CD4-positive, alpha-beta T cell treated with Interleukin-21 for 1 hour (primary cell): ENCODE results near the gene SLCO3A1.

Source experiments
- DNase-seq: peaks from one replicate; pipeline ENCODE4 v3.0.0-alpha.2; 2020

Gene SLCO3A1

DNA sequence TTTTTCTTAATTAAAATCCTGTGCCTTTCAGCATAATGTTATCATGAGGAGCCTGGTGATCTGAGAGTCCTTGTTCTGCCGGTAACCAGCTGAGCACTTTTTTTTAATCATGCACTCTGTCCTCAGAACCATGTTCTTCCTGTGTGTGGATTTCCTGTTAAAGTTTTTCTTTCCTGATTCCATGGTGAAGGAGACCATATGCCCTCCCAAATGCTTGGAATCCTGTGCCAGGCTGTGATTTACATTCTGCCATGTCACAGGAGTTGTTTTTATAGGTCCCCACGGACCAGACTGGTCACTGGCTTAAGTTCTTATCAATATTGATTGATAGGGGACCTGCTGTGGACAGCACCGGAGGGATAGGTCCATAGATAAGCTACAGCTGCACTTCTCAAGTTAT is 257.8 kb downstream of the SLCO3A1 start:
- DNase-seq, result no peak

DNA sequence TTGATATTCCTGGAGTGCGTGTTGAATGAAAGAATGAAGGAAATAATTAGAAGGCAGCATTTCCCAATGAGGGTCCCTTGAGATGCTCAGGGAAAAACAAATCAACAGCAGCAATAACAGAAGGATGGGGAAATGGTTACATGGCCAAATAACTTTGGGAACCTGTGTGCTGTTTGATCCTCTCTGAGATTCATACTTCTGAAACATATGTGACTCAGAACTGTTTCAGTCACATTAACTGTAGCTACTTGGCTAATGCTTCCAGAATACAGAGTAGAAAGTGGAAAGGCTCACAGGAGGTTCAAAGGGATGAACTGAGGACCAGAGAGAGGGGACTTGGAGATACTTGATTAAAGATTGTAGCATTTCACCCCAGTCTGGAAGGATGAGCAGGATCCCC is 258.2 kb downstream of the SLCO3A1 start:
- DNase-seq, result no peak

DNA sequence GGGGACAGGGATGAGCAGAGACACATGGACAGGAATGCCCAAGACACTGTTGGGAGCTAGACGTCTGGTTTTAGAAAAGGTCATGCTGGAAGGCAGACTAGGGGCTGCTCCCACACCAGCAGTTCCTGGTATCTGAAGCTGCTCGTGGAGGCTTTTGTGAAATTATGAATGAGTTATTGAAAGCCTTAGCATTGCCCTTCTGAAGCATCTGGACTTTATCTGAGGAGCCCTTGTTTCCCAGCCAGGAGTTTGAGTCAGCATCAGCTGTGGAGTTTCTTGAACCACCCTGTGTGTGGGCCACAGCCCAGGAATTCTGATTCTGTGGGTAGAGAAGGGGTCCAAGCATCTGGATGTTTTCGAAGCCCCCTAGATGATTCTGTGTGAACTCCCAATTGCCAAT is 258.7 kb downstream of the SLCO3A1 start:
- no peak for DNase-seq

DNA sequence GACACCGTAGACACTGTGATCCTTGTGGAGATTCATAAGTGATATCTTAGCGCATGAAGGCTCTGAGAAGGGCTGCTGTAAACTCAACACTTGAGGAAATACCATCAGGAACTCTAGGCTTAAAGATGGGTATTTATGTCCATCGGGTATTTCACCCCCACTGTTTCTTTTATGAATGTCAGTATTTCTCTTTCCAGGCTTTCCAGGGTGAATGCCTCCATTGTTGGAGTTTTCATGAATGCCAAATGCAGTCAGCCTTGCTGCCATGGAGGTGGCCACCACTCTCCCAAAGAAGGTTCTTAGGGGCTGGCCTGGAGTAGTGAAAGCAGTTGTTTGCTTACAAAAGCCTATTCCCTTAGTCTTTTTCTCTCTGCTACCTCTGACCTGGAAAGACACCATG is 259.2 kb downstream of the SLCO3A1 start:
- DNase-seq, result no peak

DNA sequence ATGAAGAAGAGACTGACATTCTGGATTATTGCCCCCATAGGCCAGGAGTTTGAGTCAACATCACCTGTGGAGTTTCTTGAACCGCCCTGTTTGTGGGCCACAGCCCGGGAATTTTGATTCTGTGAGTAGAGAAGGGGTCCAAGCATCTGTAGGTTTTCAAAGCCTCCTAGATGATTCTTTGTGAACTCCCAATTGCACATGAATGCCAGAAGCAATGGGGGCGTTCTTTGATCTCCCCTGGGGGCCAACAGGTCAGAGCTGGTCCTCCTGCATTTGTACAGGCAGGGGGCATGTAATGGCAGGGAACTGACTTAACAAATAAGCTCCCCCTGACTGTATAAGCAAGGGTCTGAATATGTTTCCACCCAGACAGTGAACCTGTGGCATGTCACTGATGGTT is 260.3 kb downstream of the SLCO3A1 start:
- no peak for DNase-seq

DNA sequence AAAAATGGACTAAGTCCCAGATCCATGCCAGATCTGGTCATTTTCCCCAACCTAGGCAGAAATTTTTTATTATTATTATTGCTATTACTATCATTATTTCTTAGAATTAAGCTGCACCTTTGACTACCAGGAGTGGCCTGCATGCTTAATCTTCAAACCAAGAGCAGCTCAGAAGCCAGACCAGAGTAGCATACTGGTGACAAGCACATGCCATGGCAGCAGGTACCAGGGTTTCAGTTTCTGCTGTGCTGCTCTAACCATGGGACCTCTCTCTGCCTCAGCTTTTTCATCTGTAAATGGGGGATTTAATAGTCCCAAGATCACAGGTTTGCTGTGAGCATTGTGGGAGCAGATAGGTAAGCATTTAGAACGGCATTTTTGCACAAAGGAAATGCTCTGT is 262.3 kb downstream of the SLCO3A1 start:
- DNase-seq, result no peak

DNA sequence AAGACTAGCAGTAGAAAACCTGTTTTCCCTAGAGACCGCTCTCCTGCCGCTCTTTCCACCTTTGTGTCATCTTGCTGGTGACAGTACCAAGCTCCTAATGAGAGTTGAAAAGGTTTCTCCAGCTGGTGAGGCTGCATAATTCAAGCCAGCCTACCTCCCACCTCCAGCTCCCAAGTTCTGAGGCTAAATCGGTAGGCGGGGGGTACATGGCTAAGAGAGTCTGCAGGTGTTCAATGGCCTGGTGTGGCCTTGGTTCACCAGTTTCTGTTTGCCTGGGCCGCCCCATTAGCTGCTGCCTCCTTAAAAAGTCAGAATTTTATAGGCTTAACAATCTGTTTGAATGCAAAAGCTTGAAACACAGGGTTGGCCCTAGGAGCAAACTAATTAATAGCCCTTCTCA is 262.8 kb downstream of the SLCO3A1 start:
- DNase-seq, result no peak

DNA sequence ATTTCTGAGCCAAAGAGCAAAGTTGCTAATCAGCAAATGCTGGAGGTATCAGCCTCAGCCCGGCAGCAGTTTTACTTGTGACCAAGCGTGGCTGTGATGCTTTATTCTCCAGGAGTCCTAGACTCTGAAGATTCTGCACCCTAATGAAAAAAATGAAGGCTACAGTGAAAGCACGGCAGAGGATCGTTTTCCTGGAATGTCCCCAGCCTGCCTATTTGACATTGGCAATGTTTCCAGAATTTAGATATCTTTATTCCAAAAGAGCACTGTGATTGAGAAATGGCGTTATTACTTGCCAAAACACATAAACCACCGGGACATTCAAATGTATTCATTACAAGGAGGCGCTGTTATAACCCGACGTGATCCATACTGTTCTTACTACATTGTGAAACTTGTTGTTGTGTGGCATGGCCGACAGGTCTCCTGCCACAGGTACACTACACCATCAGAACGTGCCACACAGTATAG is 263.8 kb downstream of the SLCO3A1 start:
- DNase-seq, result no peak

DNA sequence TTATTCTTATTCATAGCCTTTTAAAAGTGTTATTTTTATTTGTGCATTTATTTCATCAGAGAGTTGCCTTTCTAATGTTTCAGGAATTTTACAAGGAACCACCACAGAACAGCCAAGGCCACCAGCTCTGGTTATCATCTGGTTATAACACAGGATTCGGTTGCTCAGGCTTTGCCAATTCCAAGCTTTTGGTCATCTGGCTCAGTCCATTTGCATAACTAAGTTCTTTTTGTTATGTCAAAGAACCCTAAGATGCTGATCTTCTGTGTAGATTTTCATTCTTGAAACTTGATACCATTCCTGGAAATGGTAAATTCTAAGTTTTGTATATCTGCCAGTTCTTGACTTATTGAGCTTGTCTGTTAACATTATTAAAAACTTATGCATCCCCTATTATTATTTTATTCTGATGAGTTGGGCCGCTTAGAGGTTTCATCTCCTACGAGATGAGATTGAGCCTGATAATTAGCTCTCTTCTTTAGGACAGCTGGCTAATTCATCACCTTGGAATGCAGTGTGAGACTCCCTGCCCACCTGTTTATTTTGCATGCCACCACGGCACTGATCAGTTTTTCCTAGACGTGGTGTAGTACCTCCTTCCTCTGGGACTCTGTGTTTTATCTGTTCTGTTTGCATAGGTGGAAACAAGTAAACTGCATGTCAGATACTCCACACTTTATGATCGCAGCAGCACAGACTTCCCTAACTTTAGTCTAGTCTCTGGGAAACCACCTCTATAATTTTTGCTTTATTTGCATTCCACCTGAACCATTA is 264.8 kb downstream of the SLCO3A1 start:
- DNase-seq, result no peak

DNA sequence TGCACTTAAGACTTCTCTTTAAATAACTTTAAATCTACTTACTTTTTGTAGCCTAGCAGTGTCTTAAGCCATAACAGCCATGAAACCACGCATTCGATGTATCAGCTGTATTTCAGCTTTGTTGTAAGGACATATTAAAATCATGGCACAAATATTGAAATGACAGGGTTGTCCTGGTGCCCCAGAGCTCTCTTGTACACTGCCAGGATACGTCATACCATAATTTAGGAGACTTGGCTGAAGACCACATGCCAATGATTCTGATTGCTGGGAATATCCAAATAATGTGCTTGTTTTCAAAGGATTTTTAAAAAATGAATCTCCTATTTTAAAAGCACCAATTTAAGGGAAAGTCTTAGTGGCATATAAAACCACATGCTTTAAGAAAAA is 265.4 kb downstream of the SLCO3A1 start:
- DNase-seq, result no peak

DNA sequence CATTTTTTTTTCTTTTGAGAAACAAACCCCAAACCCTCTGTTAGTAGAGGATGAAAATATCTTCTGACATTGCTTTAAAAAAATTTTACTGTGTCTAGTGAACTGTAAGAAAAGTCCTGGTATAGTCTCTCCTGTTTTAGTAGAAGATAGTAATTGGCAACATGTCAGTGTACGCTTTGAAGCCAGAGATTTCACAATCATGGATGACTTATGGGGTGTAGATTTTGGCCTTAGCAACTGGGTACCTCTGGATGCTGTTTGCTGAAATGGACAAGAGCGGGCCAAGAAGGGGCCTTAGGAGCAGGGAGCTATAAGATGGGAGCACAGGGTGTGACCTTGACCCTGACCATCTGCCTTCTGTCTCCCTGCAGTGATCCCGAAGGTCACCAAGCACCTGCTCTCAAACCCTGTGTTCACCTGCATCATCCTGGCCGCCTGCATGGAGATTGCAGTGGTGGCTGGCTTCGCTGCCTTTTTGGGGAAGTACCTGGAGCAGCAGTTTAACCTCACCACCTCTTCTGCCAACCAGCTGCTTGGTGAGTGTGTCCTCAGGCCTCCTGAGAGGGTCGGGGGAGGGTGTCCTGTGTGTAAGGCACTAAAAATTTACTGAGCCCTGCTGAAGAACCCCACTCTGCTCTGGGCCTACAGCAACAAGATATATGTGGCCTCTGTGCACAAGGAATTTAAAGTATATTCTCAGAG is 266.7 kb downstream of the SLCO3A1 start:
- no peak for DNase-seq

DNA sequence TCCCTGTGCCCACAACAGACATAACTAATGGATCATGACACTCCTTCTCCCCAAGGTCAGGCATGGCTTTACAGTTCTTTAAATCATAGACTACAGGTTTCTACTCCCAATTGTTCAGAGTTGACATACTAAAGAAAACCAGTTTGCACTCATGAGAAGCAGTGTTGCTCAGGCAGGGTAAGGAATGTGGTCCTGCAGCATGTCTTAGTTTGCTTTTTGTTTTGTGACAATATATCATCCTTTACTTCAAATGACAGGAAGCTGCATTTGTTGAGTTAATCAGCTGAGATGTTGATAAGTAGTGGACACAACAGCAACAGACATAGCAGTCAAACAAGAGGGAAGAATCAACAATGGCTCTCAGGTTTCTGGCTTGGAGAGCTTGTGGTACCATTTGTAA is 267.5 kb downstream of the SLCO3A1 start:
- no peak for DNase-seq

DNA sequence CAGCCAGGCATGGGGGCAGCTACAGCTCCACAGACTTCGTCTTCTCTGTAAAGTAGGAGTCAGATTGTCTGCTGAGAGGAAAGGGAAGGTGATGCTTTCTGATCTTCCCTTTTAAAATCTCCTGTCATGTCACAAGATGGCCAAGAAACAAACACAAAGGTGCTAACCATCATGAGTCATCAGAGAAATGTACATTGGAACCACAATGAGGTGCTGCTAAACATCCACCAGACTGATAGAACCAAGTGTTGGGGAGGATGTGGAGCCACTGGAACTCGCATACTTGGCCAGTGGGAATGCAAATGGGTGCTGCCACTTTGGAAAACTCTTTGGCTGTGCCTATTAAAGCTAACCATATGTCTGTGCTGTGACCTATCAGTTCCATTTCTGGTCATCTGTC is 268.8 kb downstream of the SLCO3A1 start:
- DNase-seq, result no peak

DNA sequence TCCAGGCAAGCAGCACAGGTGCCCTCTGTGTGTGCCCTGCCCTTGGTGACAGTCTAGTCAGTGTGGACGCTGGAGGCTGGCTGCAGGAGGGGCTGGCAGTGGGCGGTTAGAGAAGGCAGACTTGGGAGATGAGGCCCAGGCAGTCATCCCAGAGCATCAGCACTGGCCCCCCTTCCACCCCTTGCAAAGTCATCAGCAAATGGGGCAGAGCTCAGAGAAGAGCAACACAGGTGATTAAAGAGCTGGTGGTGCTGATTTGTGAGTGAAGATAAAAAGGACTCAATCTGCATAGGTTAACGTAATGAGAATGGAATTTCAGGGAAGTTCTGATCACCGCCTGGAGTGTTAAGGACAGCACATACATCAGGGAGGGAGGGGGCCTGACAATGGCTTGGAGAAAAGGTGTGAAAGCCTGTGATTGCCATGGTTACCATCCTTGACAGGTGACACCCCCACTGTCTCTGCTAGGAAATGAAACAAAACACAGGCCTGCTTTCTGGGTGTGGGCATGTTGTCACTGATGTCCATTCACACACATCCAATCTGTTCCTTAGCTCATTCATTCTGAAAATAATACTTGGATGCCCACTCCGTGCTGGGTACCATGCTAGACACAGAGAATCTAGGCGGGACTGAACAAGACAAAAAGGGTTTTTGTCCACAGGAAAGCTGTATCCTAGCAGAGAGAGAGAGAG is 270.6 kb downstream of the SLCO3A1 start:
- no peak for DNase-seq

DNA sequence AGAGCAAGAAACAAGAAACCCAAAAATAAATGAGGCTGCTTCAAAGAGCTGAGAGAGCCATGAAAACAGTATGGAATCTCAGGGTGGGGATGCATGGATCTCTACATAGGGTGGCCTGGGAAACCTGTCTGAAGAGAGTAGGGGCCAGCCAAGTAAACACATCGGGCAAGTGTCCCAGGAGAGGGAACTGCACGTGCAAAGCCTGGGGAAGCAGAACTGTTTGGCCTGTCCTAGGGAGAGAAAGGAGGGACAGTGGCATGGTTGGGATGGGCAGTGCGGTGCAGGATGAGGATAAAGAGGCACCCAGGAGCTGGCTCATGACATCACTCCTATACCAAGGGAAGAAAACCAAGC is 271.1 kb downstream of the SLCO3A1 start:
- no peak for DNase-seq

DNA sequence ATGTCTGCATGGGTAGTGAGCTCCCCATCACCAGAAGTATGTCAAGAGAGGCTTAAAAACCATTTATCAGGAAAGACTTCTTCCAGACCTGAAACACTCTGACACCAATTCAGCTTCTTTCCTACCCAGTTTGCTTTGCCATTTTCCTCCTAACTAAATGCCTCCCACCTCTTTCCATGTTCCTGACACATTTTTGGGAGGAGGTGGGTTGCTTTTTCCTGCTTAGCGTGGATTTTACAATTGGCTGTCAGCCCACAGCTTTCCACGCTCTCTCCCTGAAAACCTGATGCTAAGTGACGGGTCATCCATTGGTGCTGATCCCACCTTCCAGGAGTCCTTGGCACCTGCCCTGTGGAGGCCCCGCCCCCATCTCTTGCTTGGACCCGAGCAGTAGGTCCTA is 275.3 kb downstream of the SLCO3A1 start:
- DNase-seq, result no peak

DNA sequence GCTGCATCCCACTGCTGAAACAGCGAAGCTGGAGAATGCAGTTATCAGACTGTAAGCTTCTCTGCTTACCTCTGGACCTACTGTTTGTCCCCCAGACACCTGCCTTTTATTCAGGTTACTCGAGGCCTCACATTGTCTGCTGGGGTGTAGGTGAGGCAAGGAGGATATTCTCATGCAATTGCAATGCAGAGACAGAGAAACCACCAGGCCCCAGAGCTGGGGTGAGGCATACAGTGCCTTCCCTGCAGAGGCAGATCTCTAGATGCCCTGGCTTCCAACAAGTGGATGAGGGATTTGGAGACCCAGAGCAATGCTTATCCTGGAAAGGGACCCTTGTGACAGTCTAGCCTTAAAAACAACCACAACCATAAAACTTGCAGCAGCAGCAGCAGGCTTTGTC is 276.7 kb downstream of the SLCO3A1 start:
- no peak for DNase-seq

DNA sequence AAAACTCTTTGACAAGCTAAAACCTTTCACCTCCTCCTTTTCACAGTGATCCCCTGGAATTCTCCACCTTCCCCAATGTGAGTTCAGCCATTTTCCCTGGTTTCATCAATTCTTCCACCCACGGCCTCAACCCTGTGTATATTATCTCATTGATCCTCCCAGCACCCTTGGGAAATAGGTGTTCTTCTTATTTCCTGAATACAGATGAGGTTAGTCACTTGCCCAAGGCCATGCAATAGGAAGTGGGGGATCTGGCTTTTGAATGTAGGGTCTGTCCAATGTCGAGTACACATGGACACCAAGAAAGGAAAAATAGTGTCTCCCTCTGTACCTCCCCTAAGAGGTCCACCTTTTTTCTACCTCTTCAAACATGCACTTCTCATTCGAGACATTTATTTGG is 277.4 kb downstream of the SLCO3A1 start:
- no peak for DNase-seq

DNA sequence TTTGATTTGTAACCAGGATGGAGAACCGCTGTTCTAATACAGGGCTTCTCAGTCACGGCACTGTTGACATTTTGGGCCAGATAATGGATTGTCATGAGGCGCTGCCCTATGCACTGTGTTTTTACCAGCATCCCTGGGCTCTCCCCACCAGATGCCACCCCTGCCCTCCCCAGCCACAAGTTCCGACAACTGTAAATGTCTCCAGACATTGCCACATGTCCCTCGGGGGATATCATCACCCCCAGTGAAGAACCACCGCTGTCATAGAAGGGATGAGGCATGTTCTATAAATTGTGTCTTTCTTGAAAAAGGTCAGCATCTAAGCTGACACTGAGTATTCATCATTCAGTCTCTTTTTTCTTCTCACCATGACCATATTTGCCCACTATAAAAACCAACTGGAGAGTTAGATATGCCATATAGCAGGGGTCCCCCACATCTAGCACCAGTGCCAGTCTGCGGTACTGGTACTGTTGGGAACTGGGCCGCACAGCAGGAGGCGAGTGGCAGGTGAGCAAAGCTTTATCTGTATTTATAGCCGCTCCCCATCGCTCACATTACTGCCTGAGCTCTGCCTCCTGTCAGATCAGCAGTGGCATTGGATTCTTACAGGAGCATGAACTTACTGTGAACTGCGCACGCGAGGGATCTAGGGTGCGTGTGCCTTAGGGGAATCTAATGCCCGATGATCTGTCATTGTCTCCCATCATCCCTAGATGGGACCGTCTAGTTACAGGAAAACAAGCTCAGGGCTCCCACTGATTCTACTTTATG is 279.7 kb downstream of the SLCO3A1 start:
- DNase-seq, result no peak

DNA sequence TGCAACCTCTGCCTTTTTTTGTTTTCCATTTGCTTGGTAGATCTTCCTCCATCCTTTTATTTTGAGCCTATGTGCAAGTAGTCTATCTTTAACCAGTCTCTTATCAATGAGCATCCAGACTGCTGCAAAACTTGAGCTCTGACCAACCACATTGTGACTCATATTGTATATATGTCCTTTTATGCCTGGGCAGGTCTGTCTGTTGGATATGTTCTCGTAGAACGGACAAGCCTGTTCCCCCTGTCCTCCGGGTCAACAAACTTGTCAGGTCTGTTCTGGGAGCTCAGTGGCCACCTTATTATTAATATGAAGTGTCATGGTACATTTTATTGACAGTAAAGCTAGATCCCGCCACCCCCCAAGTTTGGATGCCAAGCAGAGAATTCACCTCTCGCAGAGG is 287.3 kb downstream of the SLCO3A1 start:
- DNase-seq, result no peak

DNA sequence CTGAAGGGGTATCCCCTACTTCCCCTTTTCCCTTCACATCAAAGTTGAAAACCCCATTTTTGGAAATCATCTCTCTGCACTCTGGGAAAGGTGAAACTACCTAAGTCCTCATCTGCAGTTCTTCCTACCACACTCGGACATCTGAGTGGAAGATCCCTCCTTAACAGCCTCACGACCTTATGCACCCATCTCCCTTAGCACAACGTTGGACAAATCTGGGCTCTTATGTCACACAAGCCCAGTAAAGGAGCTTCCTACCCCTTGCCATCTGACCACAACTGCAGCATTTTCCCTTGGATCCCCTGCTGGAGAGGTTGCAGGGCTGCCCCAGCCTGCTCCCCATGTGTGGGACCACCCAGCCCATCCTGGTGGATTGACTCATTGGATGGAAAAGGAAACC is 288.1 kb downstream of the SLCO3A1 start:
- no peak for DNase-seq

DNA sequence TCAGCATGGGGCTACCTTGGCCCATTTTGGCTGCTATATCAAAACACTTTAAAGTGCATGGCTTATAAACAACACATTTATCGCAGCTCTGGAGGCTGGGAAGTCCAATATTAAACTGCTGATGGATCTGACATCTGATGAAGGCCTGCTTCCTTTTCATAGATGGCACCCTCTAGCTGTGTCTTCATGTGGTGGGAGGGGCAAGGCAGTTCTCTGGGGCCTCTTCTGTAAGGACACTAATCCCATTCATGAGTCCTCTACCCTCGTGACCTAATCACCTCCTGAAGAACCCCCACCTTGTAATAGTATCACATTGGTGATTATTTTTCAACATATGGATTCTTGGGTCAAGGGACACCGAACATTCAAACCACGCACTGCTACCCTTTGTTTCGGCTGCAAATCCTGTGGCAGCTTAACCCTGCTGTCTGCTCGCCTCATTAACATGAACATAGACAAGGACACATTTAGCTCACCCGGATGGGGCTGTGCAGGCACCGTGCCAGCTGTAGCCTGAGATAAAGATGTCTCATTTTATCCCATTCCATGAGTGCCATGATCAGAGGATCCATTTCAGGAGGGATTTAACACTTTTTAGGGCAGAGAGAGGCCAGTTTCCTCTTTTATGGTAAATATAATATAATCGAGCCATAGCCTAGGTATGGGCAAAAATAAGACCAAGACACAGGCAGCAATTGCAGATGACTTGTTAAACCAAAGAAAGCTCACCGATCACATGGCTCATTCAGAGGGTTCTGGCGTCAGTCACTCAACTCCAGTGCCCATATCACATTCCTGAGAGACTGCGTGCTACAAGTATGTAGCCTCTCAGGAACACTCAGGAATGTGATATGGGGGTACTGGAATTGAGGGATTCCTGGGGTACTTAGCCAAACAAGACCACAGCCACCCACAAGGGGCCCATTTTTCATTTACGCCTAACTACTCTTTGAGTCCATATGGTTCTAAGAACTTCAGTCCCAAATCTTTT is 289.0 kb downstream of the SLCO3A1 start:
- no peak for DNase-seq
